Testis (tissue), 2 donors: Measurements from ENCODE around the gene MEGF6.

Experiments used
- CTCF ChIP-seq, 3 experiments: fragments of 450-650 bp in 2 of 3; fragments of 200-600 bp in 1 of 3; sonication (generic) in 1 of 3; IDR thresholded peaks; one replicate each; pipeline ENCODE4 v1.5.1; 2016 to 2019; ENCODE audit warnings: antibody characterized with exemption in 3 of 3, mild to moderate bottlenecking in 2 of 3, moderate library complexity in 1 of 3
- POLR2A ChIP-seq: fragments of 450-650 bp; IDR thresholded peaks from one replicate; pipeline ENCODE4 v1.6.1; 2017; ENCODE audit warnings: antibody characterized with exemption, mild to moderate bottlenecking, moderate library complexity

GRCh38 chr1:3455670-3456448, 155.4 kb downstream of the MEGF6 start:
- TF ChIP-seq CTCF (IDR thresholded peaks at IDR 0.05) = no peak
- TF ChIP-seq POLR2A = no peak
